Measurements from ENCODE around the gene UBFD1.

UBFD1 gene

GRCh38 chr16:23511731-23512130 is 45.8 kb upstream of the UBFD1 start:
- DNase-seq (ENCODE audit: extremely low spot score), result no peak
- TF ChIP-seq PKNOX1 (IDR thresholded peaks at IDR 0.05) (no peak), FOXK2 (IDR thresholded peaks at IDR 0.05) (no peak), BHLHE40 (IDR thresholded peaks at IDR 0.05; ENCODE audit: borderline replicate concordance) (no peak), CTBP1 (IDR thresholded peaks at IDR 0.05; ENCODE audit: borderline replicate concordance) (no peak), ZNF384 (IDR thresholded peaks at IDR 0.05) (no peak), FOXA1 (IDR thresholded peaks at IDR 0.05) (no peak), FOXM1 (IDR thresholded peaks at IDR 0.05; ENCODE audit: borderline replicate concordance) (no peak), ARNT (IDR thresholded peaks at IDR 0.05) (no peak), LEF1 (IDR thresholded peaks at IDR 0.05; ENCODE audit: borderline replicate concordance) (no peak), HDGF (IDR thresholded peaks at IDR 0.05; ENCODE audit: borderline replicate concordance) (no peak), ELF4 (IDR thresholded peaks at IDR 0.05) (no peak), NFRKB (IDR thresholded peaks at IDR 0.05) (no peak)
- ChIA-PET POLR2A (no interaction called here), CTCF (no interaction called here)

- ChIA-PET CTCF (no interaction called here), POLR2A (no interaction called here)
- no peak for TF ChIP-seq CTBP1 (IDR thresholded peaks at IDR 0.05; ENCODE audit: borderline replicate concordance)
- TF ChIP-seq ARNT (IDR thresholded peaks at IDR 0.05), result no peak
- no peak for TF ChIP-seq TARDBP (IDR thresholded peaks at IDR 0.05)
- TF ChIP-seq FOXM1 (IDR thresholded peaks at IDR 0.05; ENCODE audit: borderline replicate concordance), result no peak
- TF ChIP-seq FOXK2 (IDR thresholded peaks at IDR 0.05), result no peak
- no peak for TF ChIP-seq NFRKB (IDR thresholded peaks at IDR 0.05)
- no peak for TF ChIP-seq PKNOX1 (IDR thresholded peaks at IDR 0.05)
- TF ChIP-seq LEF1 (IDR thresholded peaks at IDR 0.05; ENCODE audit: borderline replicate concordance), result no peak
- no peak for TF ChIP-seq ZNF384 (IDR thresholded peaks at IDR 0.05)
- TF ChIP-seq ELF4 (IDR thresholded peaks at IDR 0.05), result no peak
- no peak for TF ChIP-seq HDGF (IDR thresholded peaks at IDR 0.05; ENCODE audit: borderline replicate concordance)
- no peak for TF ChIP-seq FOXA1 (IDR thresholded peaks at IDR 0.05)
- TF ChIP-seq SUZ12 (IDR thresholded peaks at IDR 0.05), result no peak
- TF ChIP-seq SP1 (IDR thresholded peaks at IDR 0.05), result no peak
- TF ChIP-seq L3MBTL2 (conservative IDR thresholded peaks at IDR 0.05), result no peak
- DNase-seq (ENCODE audit: extremely low spot score), result no peak
Measured at GRCh38 chr16:23512168-23512695, 45.3 kb upstream of the UBFD1 start.

- DNase-seq (ENCODE audit: extremely low spot score), result no peak
- TF ChIP-seq CTBP1 (IDR thresholded peaks at IDR 0.05; ENCODE audit: borderline replicate concordance), result no peak
- TF ChIP-seq LEF1 (IDR thresholded peaks at IDR 0.05; ENCODE audit: borderline replicate concordance), result no peak
- TF ChIP-seq FOXK2 (IDR thresholded peaks at IDR 0.05), result no peak
- no peak for TF ChIP-seq FOXM1 (IDR thresholded peaks at IDR 0.05; ENCODE audit: borderline replicate concordance)
- TF ChIP-seq SP1 (IDR thresholded peaks at IDR 0.05), result no peak
- TF ChIP-seq BHLHE40 (IDR thresholded peaks at IDR 0.05; ENCODE audit: borderline replicate concordance), result no peak
- TF ChIP-seq PKNOX1 (IDR thresholded peaks at IDR 0.05), result no peak
- no peak for TF ChIP-seq HDGF (IDR thresholded peaks at IDR 0.05; ENCODE audit: borderline replicate concordance)
- TF ChIP-seq FOXA1 (IDR thresholded peaks at IDR 0.05), result no peak
- POLR2A ChIA-PET, result no interaction called here
- CTCF ChIA-PET, result no interaction called here
Measured at GRCh38 chr16:23514381-23515152, 43.0 kb upstream of the UBFD1 start.

GRCh38 chr16:23515881-23516280 is 41.6 kb upstream of the UBFD1 start:
- POLR2A ChIA-PET, result no interaction called here
- DNase-seq (ENCODE audit: extremely low spot score), result no peak

More at GRCh38 chr16:23515881-23516280, 41.6 kb upstream of the UBFD1 start:
- CTCF ChIA-PET, result no interaction called here
- TF ChIP-seq LEF1 (IDR thresholded peaks at IDR 0.05; ENCODE audit: borderline replicate concordance) (no peak), ARNT (IDR thresholded peaks at IDR 0.05) (no peak), FOXK2 (IDR thresholded peaks at IDR 0.05) (no peak), HDGF (IDR thresholded peaks at IDR 0.05; ENCODE audit: borderline replicate concordance) (no peak), PKNOX1 (IDR thresholded peaks at IDR 0.05) (no peak), SP1 (IDR thresholded peaks at IDR 0.05) (no peak), ELF4 (IDR thresholded peaks at IDR 0.05) (no peak), NFRKB (IDR thresholded peaks at IDR 0.05) (no peak), BHLHE40 (IDR thresholded peaks at IDR 0.05; ENCODE audit: borderline replicate concordance) (no peak), FOXA1 (IDR thresholded peaks at IDR 0.05) (no peak), L3MBTL2 (conservative IDR thresholded peaks at IDR 0.05) (no peak)
